Skeletal muscle tissue (tissue), 4 donors: ENCODE measurements around the gene DPYSL5. TPM values are rescaled to one million over a fixed set of nuclear protein-coding genes. Genes with fewer than 3 reads are reported as not detected.

Experiments
- H3K27ac ChIP-seq: one replicate; pipeline ENCODE4 v1.7.0; 2013; ENCODE audit warnings: mild to moderate bottlenecking, low read depth, low read length, inconsistent platforms
- H3K27me3 ChIP-seq, 3 donors: one replicate each; pipeline ENCODE4 v1.7.0; 2013; ENCODE audit warnings: low read length in 3 of 3; ENCODE audit not compliant: control insufficient read depth in 3 of 3, insufficient read depth in 3 of 3
- H3K36me3 ChIP-seq, 3 donors: one replicate each; pipeline ENCODE4 v1.7.0; 2013; ENCODE audit warnings: low read length in 3 of 3; ENCODE audit not compliant: control insufficient read depth in 3 of 3, insufficient read depth in 3 of 3
- H3K4me1 ChIP-seq, 3 donors: one replicate each; pipeline ENCODE4 v1.7.0; 2013; ENCODE audit warnings: low read length in 3 of 3, mild to moderate bottlenecking in 3 of 3; ENCODE audit not compliant: control insufficient read depth in 3 of 3, insufficient read depth in 3 of 3
- H3K4me3 ChIP-seq, 3 donors: one replicate each; pipeline ENCODE4 v1.7.0; 2013; ENCODE audit warnings: low read length in 3 of 3
- H3K9ac ChIP-seq, 3 donors: one replicate each; pipeline ENCODE4 v1.7.0; 2013; ENCODE audit warnings: low read length in 3 of 3, mild to moderate bottlenecking in 3 of 3, moderate library complexity in 2 of 3, low read depth in 1 of 3
- H3K9me3 ChIP-seq, 3 donors: one replicate each; pipeline ENCODE4 v1.7.0; 2013; ENCODE audit warnings: low read length in 3 of 3; ENCODE audit not compliant: control insufficient read depth in 3 of 3
- total RNA-seq: library from RNA; depleted of rRNA; stranded (reverse); fragments of >200 nt; gene quantifications from one replicate; pipeline ENCODE4 v1.2.3, GENCODE V29; 2014
- donor health status: Osteomylitis.

The DPYSL5 gene
- total RNA-seq, 1 donor from 2014 or later, result 3.7 TPM

- Histone ChIP-seq H3K4me1 (peaks cover 0 to 9% (median 6%) of the 10 kb centered on the region in 3 donors), H3K27me3 (peaks cover 3 to 29% (median 12%) of the 10 kb centered on the region in 3 donors)
Measured at GRCh38 chr2:26951236-26951635, 103.3 kb downstream of the DPYSL5 start.

DNA sequence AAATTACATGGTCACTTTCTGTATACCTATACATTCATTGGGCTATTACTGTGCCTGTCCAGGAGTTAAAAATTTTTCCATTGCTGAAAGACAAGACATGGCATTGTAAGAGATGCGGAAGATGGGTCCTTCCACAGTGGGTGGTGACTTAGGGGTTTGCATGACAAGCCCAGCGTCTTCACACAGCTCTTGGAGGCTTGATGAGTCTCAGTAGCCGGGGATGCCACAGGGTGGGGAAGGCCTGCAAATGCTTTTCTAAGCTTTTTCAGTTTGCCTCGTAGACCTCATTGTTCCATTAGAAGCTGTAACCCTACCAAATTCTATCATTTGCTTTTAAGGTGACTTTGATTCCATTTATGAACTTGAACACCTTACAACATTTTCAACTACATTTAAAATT, 104.4 kb downstream of the DPYSL5 start:
- Histone ChIP-seq H3K4me1 (peaks cover 0 to 4% (median under 1%) of the 10 kb centered on the region in 3 donors), H3K9ac (no peak overlapping the region), H3K4me3 (no peak overlapping the region), H3K27ac (no peak overlapping the region), H3K27me3 (peaks cover 0 to 20% (median 10%) of the 10 kb centered on the region in 3 donors), H3K36me3 (no peaks in the 10 kb centered on the region), H3K9me3 (no peaks in the 10 kb centered on the region)

More at GRCh38 chr2:26951236-26951635, 103.3 kb downstream of the DPYSL5 start:
- Histone ChIP-seq H3K27ac (no peak overlapping the region), H3K9ac (no peak overlapping the region), H3K4me3 (no peak overlapping the region), H3K9me3 (no peaks in the 10 kb centered on the region), H3K36me3 (no peaks in the 10 kb centered on the region)

GRCh38 chr2:26954135-26954534, 106.2 kb downstream of the DPYSL5 start:
- peaks cover 0 to 14% (median 13%) of the 10 kb centered on the region in 3 donors for H3K27me3 ChIP-seq
- H3K36me3 ChIP-seq, result no peaks in the 10 kb centered on the region
- H3K4me1 ChIP-seq, result no peaks in the 10 kb centered on the region
- no peak overlapping the region for H3K27ac ChIP-seq
- no peaks in the 10 kb centered on the region for H3K9me3 ChIP-seq
- no peak overlapping the region for H3K9ac ChIP-seq
- no peak overlapping the region for H3K4me3 ChIP-seq

DNA sequence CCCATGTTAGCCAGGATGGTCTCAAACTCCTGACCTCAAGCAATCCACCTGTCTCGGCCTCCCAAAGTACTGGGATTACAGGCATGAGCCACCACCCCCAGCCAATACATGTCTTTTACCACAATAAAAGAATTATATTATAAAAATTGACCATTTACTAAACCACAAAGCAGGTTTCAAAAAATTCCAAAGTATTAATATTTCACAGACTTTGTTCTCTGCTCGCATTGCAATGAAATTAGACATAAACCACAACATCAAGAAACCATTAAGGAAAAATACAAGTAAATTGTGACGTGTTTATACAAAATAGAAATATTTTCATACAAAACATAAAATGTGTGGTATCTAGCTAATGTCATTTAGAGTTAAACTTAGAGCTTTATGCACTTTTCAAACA, 109.1 kb downstream of the DPYSL5 start:
- Histone ChIP-seq H3K36me3 (no peaks in the 10 kb centered on the region), H3K4me1 (peaks cover 3 to 6% (median 4%) of the 10 kb centered on the region in 3 donors), H3K27ac (no peak overlapping the region), H3K27me3 (peaks cover 0 to 18% (median 4%) of the 10 kb centered on the region in 3 donors), H3K9ac (no peak overlapping the region), H3K4me3 (no peak overlapping the region), H3K9me3 (no peaks in the 10 kb centered on the region)

- Histone ChIP-seq H3K4me3 (no peak overlapping the region), H3K9ac (no peak overlapping the region), H3K4me1 (peaks cover 3 to 6% (median 4%) of the 10 kb centered on the region in 3 donors), H3K9me3 (no peaks in the 10 kb centered on the region), H3K36me3 (no peaks in the 10 kb centered on the region), H3K27ac (no peak overlapping the region), H3K27me3 (peaks cover 0 to 18% (median 4%) of the 10 kb centered on the region in 3 donors)
Measured at GRCh38 chr2:26957534-26957933, 109.6 kb downstream of the DPYSL5 start.

DNA sequence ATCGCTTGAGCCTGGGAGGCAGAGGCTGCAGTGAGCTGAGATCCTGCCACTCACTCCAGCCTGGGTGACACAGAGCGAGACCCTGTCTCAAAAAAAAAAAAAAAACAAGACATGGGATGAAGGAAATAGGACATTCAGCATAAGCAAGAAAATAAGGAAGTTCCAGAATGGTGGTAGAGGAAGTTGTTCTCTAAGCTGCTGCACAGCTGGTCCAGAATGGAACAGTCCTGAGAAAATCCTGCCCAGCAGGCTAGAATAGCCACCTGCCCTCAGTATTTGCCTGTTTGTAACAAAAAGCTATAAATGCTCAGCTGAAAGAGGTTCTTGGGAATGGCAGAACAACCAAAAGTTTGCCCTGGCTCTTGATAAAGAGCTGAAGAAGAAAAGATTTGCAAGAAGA, 111.4 kb downstream of the DPYSL5 start:
- H3K9me3 ChIP-seq, result no peaks in the 10 kb centered on the region
- no peak overlapping the region for H3K4me3 ChIP-seq
- H3K36me3 ChIP-seq, result no peaks in the 10 kb centered on the region
- H3K9ac ChIP-seq, result no peak overlapping the region
- peaks cover 0 to 17% (median 4%) of the 10 kb centered on the region in 3 donors for H3K27me3 ChIP-seq
- H3K4me1 ChIP-seq, result peaks cover 3 to 6% (median 4%) of the 10 kb centered on the region in 3 donors
- H3K27ac ChIP-seq, result no peak overlapping the region

DNA sequence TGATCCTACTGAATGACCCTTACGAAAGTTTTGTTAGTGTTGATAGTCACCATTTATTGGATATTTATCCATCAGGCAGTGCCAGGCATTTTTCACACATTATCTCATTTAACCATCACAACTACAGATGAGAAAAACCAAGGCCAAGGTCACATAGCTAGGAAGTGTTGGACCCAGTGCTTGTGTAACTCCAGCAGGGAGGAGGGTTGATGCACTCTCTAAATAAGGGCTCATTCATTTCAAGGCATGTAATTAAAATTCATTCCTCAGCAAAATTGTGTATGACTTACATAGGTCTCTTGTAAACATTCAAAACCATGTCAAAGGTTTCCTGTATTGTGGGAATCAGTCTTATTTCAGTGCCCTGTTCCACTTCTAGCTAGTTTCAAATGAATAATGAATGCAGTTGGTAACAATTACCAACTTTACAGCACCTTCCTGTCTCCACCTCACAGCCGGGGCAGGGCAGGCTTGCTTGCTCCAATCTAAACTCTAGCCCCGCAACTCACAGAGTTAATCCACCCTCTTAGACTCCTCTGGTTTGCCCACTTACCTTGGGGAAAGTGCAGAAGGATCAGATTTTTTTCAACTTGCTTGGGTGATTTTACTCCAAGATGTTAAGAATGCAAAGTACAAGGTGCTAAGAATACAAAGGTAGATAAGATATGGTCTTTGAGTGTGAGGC, 116.7 kb downstream of the DPYSL5 start:
- Histone ChIP-seq H3K27ac (no peak overlapping the region), H3K4me3 (no peak overlapping the region), H3K9ac (no peak overlapping the region), H3K9me3 (no peaks in the 10 kb centered on the region), H3K36me3 (no peaks in the 10 kb centered on the region), H3K4me1 (peaks cover 3 to 6% (median 4%) of the 10 kb centered on the region in 3 donors), H3K27me3 (peaks cover 0 to 4% (median 0%) of the 10 kb centered on the region in 3 donors)

DNA sequence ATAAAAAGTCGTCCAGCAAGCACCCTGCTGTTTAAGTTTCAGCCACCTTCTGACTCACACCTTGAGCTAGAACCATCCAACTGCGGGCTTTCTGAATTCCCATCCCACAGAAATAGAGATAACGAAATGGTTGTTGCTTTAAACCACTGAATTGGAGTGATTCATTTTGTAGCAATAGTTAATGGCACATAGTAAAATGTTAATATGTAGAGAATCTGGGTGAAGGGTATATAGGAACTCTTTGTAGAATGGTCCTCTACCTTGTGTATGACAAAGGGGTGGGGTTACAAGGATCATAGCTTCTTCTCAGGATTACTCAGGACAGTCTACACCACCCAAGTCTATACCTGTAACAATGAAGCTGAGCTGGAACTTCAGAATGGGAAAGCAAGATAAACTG, 120.1 kb downstream of the DPYSL5 start:
- Histone ChIP-seq H3K27ac (no peak overlapping the region), H3K4me1 (peaks cover 23 to 24% (median 24%) of the 10 kb centered on the region in 3 donors), H3K27me3 (no peaks in the 10 kb centered on the region), H3K4me3 (no peak overlapping the region), H3K36me3 (no peaks in the 10 kb centered on the region), H3K9me3 (no peaks in the 10 kb centered on the region), H3K9ac (no peak overlapping the region)

DNA sequence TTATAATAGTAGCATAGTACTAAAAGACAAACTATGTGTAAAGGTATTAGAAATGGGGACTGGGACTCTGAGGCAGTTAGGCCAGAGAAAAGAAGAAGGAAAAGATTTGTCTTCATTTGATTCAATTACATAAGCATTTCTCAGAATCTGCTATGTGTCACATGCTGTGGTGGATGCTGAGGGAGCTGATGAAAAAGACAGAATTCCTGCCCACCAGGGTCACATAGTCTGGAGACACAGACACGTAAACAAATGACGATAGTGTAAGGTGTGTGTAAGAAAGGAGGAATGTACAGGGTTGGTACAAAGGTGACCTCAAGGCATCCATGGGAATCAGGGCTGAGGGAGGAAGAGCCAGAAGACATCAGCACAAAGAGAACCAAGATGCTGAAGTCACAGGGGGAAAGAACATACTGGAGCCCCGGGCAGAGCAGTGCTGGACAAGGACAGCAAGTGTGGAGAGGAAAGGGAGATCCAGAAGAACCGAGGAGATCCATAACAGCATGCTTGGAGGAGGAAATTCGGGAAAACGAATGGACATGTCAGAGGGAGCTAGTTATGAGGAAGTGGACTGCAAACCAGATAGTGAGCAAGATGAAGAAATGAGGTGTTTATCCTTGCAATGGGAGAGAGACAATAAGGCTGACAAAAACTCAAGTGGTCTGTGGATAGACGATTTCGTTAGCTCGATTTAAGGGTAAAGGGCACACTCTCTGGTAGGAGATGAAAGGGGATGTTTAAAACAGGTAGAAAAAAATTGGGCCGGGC, 121.3 kb downstream of the DPYSL5 start:
- Histone ChIP-seq H3K27me3 (no peaks in the 10 kb centered on the region), H3K9ac (no peak overlapping the region), H3K27ac (no peak overlapping the region), H3K4me1 (peaks cover 26 to 32% (median 26%) of the 10 kb centered on the region in 3 donors), H3K9me3 (no peaks in the 10 kb centered on the region), H3K4me3 (no peak overlapping the region), H3K36me3 (no peaks in the 10 kb centered on the region)
